Smooth muscle cell (in vitro differentiated cells): Measurements from ENCODE around the gene ANKS1A. TPM values are rescaled to one million over a fixed set of nuclear protein-coding genes. Genes with fewer than 3 reads are reported as not detected.
A peak's percentile ranks its signal among the peaks of the same experiment; 100 is the strongest.

Source experiments
- DNase-seq: peaks from one replicate; lab custom pipeline; 2025; ENCODE audit not compliant: unreplicated experiment; lab: John Stamatoyannopoulos, UW
- H2AFZ ChIP-seq: fragments of 200-600 bp; sonication (generic); 2 replicates; pipeline ENCODE4 v1.6.0; 2016; ENCODE audit warnings: antibody characterized with exemption, low read depth, mild to moderate bottlenecking
- H3F3A ChIP-seq: fragments of 200-600 bp; sonication (generic); 2 replicates; pipeline ENCODE4 v1.6.0; 2017; ENCODE audit warnings: antibody characterized with exemption, low read depth
- H3K27ac ChIP-seq: fragments of 200-600 bp; sonication (generic); 2 replicates; pipeline ENCODE4 v1.5.1; 2016; ENCODE audit warnings: low read depth, mild to moderate bottlenecking
- H3K27me3 ChIP-seq: fragments of 200-600 bp; sonication (generic); 2 replicates; pipeline ENCODE4 v1.6.1; 2016; ENCODE audit warnings: low read depth, mild to moderate bottlenecking
- H3K36me3 ChIP-seq: fragments of 200-600 bp; sonication (generic); 2 replicates; pipeline ENCODE4 v1.5.1; 2016; ENCODE audit warnings: low read depth
- H3K4me1 ChIP-seq: fragments of 200-600 bp; sonication (generic); 2 replicates; pipeline ENCODE4 v1.5.1; 2016; ENCODE audit warnings: low read depth
- H3K4me2 ChIP-seq: fragments of 200-600 bp; sonication (generic); 2 replicates; pipeline ENCODE4 v1.6.0; 2016; ENCODE audit warnings: mild to moderate bottlenecking
- H3K4me3 ChIP-seq: fragments of 200-600 bp; sonication (generic); 2 replicates; pipeline ENCODE4 v1.5.1; 2016; ENCODE audit warnings: mild to moderate bottlenecking
- H3K79me2 ChIP-seq: fragments of 200-600 bp; sonication (generic); 2 replicates; pipeline ENCODE4 v1.6.0; 2016; ENCODE audit warnings: low read depth, mild to moderate bottlenecking
- H3K9ac ChIP-seq: fragments of 200-600 bp; sonication (generic); 2 replicates; pipeline ENCODE4 v1.6.0; 2016; ENCODE audit warnings: low read depth
- H3K9me3 ChIP-seq: fragments of 200-600 bp; sonication (generic); replicated peaks from 2 replicates; pipeline ENCODE4 v1.5.1; 2016; ENCODE audit warnings: low read depth
- H4K20me1 ChIP-seq: fragments of 200-600 bp; sonication (generic); 2 replicates; pipeline ENCODE4 v1.6.0; 2016; ENCODE audit warnings: low read depth
- WGBS: methylation state at CpG from one replicate; pipeline ENCODE4 v1.1.7; 2016; ENCODE audit warnings: low lambda C conversion rate; 5-methylcytosine and 5-hydroxymethylcytosine counted together
- polyA plus RNA-seq: library from polyadenylated mRNA; unstranded; fragments of >200 nt; fragmentation: Nextera tagmentation; extraction: Ambion mirVana; gene quantifications from 2 replicates; pipeline ENCODE4 v1.2.1, GENCODE V29; 2016
- total RNA-seq: library from RNA; depleted of rRNA; stranded (reverse); fragments of >200 nt; gene quantifications from 2 replicates; pipeline ENCODE4 v1.2.3, GENCODE V29; 2014
- TF ChIP-seq, protein P1 (sequence below): fragments of 200-600 bp; sonication (generic); IDR thresholded peaks from 2 replicates; pipeline ENCODE4 v1.5.1; 2017; ENCODE audit warnings: borderline replicate concordance, mild to moderate bottlenecking, antibody characterized with exemption; ENCODE audit not compliant: insufficient read depth, poor library complexity, severe bottlenecking

The ANKS1A gene
- total and polyA plus RNA-seq, 2 experiments from 2014 or later = 28.9 to 39.2 TPM

DNA sequence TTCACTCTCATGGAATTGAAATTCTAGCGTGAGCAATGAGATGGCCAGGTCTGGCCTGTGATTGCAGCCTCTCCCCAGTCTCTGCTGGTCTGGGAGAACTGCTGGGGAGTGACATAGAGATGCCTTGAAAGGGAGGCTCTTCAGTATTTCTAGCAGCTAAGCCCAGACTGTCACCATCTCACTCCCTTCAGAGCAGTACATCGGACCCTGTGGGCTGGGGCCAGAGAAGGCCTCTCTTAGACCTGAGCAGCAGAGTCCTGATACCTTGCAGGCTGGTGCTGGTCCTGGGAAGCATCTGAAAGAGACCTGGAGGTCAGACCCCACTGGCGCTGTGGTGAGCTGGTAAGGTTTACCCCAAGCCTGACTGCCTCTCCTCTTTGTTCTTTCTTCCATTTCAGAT is 164.6 kb downstream of the ANKS1A start:
- no peak for DNase-seq
- Histone ChIP-seq H3K27me3 (no peaks in the 10 kb centered on the region), H3K9ac (peak overlapping the region; percentile 85), H2AFZ (no peak overlapping the region), H3K4me1 (peaks cover 52% of the 10 kb centered on the region), H3K79me2 (peaks cover 18% of the 10 kb centered on the region), H4K20me1 (no peaks in the 10 kb centered on the region), H3K36me3 (no peaks in the 10 kb centered on the region), H3K4me3 (no peak overlapping the region), H3F3A (peaks cover 70% of the 10 kb centered on the region), H3K9me3 (no peaks in the 10 kb centered on the region), H3K4me2 (peak overlapping the region; percentile 46), H3K27ac (peak overlapping the region; percentile 98)
- TF ChIP-seq, protein P1, sequence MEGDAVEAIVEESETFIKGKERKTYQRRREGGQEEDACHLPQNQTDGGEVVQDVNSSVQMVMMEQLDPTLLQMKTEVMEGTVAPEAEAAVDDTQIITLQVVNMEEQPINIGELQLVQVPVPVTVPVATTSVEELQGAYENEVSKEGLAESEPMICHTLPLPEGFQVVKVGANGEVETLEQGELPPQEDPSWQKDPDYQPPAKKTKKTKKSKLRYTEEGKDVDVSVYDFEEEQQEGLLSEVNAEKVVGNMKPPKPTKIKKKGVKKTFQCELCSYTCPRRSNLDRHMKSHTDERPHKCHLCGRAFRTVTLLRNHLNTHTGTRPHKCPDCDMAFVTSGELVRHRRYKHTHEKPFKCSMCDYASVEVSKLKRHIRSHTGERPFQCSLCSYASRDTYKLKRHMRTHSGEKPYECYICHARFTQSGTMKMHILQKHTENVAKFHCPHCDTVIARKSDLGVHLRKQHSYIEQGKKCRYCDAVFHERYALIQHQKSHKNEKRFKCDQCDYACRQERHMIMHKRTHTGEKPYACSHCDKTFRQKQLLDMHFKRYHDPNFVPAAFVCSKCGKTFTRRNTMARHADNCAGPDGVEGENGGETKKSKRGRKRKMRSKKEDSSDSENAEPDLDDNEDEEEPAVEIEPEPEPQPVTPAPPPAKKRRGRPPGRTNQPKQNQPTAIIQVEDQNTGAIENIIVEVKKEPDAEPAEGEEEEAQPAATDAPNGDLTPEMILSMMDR = no peak
- WGBS = 89% methylated on average over 3 of the region's 3 CpGs

DNA sequence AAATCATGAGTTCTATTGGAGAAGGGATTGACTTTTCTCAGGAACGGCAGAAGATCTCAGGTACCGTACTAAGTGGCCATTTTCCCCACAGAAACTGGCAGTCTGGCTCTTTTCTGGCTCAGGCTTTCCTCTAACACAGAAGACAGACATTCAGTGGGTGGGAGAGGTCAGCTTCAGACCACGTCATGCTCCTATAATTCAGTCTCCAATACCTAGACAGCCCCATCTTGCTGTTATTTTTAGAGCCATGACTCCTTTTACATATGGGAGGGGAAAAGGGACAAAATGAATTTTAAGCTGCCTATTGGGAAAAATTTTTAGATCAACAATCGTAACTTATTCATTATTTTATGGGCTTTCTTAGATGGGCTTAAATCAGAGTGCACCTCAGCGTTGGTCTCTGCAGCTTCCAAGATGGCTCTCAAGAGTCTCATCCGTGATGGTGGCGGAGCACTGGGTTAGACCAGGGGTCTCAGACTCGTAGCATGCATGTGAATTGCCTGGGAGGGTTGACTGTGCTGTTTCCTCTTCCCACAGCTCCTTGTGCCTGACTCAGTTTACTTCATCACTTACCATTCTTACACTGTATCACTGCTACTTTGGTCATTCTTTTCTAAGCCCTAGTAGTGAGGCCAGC is 165.2 kb downstream of the ANKS1A start:
- Histone ChIP-seq H3K4me2 (peak overlapping the region; percentile 46), H3K27ac (peak overlapping the region; percentile 98)
- TF ChIP-seq, protein P1 = no peak

DNA sequence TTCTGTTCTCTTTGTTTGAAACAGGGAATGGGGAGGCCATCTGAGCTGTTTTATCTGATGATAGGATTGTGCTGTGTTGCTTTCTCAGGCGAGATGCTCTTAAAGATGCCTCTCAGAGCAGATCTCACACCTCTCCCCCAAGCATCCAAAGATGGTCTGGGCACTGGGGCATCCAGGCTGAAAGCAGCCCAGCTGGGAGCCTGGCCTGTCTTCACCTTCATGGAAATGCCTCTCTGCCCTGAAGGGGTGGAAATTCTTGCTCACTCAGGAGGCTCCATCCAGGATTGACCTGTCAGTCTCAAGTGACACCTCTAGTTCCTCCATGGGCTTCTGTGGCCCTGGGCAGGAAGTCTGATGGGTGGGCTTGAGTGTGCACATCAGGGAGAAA is 165.7 kb downstream of the ANKS1A start:
- H3K36me3 ChIP-seq = no peaks in the 10 kb centered on the region
- H3K9me3 ChIP-seq = no peaks in the 10 kb centered on the region
- H3F3A ChIP-seq = peaks cover 60% of the 10 kb centered on the region
- no peak overlapping the region for H2AFZ ChIP-seq
- H3K4me3 ChIP-seq = no peak overlapping the region
- H4K20me1 ChIP-seq = no peaks in the 10 kb centered on the region
- WGBS = 79% methylated on average over 1 of the region's 1 CpG
- H3K9ac ChIP-seq = peak overlapping the region; percentile 69
- no peaks in the 10 kb centered on the region for H3K27me3 ChIP-seq
- TF ChIP-seq, protein P1 = no peak
- peaks cover 43% of the 10 kb centered on the region for H3K4me1 ChIP-seq
- no peak for DNase-seq
- H3K27ac ChIP-seq = peak overlapping the region; percentile 98
- H3K79me2 ChIP-seq = peaks cover 28% of the 10 kb centered on the region
- H3K4me2 ChIP-seq = peak overlapping the region; percentile 30

More for the DNA sequence above, 165.2 kb downstream of the ANKS1A start:
- Histone ChIP-seq H3F3A (peaks cover 65% of the 10 kb centered on the region), H3K36me3 (no peaks in the 10 kb centered on the region), H3K79me2 (peaks cover 23% of the 10 kb centered on the region), H3K4me3 (no peak overlapping the region), H3K9ac (peak overlapping the region; percentile 85), H3K9me3 (no peaks in the 10 kb centered on the region), H3K4me1 (peaks cover 48% of the 10 kb centered on the region), H2AFZ (no peak overlapping the region), H3K27me3 (no peaks in the 10 kb centered on the region), H4K20me1 (no peaks in the 10 kb centered on the region)
- DNase-seq = no peak
- 80% methylated on average over 8 of the region's 8 CpGs for WGBS

DNA sequence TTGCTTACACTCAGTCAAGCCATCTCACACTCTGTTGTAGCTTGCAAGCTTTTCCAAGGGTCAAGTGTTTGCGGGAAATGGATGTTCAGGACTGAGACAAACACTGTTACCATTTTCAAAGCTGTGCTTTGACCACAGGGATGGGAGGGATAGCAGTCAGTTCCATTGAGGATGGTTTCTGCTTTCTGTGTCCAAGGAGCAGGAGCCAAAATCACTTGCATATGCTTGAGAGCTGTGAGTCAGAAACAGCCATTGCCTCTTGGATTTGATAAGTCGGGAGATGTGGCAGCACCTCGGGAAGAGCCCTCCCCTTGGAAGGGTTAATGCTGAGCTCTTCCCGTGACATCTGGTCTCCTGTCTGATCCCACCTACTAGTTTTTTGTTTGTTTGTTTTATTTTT is 166.8 kb downstream of the ANKS1A start:
- Histone ChIP-seq H4K20me1 (no peaks in the 10 kb centered on the region), H2AFZ (no peak overlapping the region), H3K9ac (peak overlapping the region; percentile 1), H3K4me2 (no peak overlapping the region), H3K9me3 (no peaks in the 10 kb centered on the region), H3F3A (peaks cover 51% of the 10 kb centered on the region), H3K27ac (peak overlapping the region; percentile 98), H3K36me3 (no peaks in the 10 kb centered on the region), H3K79me2 (peaks cover 38% of the 10 kb centered on the region), H3K27me3 (no peaks in the 10 kb centered on the region), H3K4me3 (no peak overlapping the region), H3K4me1 (peaks cover 31% of the 10 kb centered on the region)
- DNase-seq = no peak
- WGBS = 46% methylated on average over 4 of the region's 4 CpGs
- TF ChIP-seq, protein P1 = no peak
